Endothelial cell of umbilical vein (primary cell): ENCODE data around the gene SELPLG. TPM values are rescaled to one million over a fixed set of nuclear protein-coding genes. Genes with fewer than 3 reads are reported as not detected.

Experiments
- BruUV-seq: library from RNA; stranded (reverse); fragments of 400-500 nt; replicated peaks from 2 replicates; lab custom pipeline; 2021; lab: Mats Ljungman, UMichigan
- CTCF ChIA-PET: fragments of 300-600, 350-600 bp; sonication (Branson Sonifier 250); formaldehyde crosslinking; loops from one replicate; lab custom pipeline; 2021; ENCODE audit warnings: antibody characterized with exemption, inconsistent platforms; lab: Charles Lee
- POLR2A ChIA-PET: fragments of 300-600, 350-600 bp; sonication (Branson Sonifier 250); formaldehyde crosslinking; loops from one replicate; lab custom pipeline; 2021; ENCODE audit warnings: antibody characterized with exemption, inconsistent platforms; lab: Charles Lee
- DNase-seq: peaks from one replicate; pipeline ENCODE4 v3.0.0-alpha.2; 2011; ENCODE audit warnings: low read depth, low spot score
- FAIRE-seq: peaks from 2 replicates; lab custom pipeline; 2011; peaks lifted over from hg19 to GRCh38; lab: Jason Lieb, UNC
- H2AFZ ChIP-seq: 2 replicates; pipeline ENCODE4 v1.6.0; 2012; ENCODE audit warnings: low read depth, low read length, control low read depth, inconsistent platforms
- H3K27ac ChIP-seq: 2 replicates; pipeline ENCODE4 v1.5.1; 2011; ENCODE audit warnings: low read depth, mild to moderate bottlenecking, control low read depth, low read length, moderate library complexity; ENCODE audit not compliant: insufficient read depth
- H3K27me3 ChIP-seq, 2 experiments: 2 replicates each; pipeline versions ENCODE4 v1.6.0 to v1.6.1; 2011; ENCODE audit warnings: low read length in 2 of 2, mixed read lengths in 1 of 2; ENCODE audit not compliant: control insufficient read depth in 2 of 2, insufficient read depth in 2 of 2
- H3K36me3 ChIP-seq, 2 experiments: 2 replicates in 1 of 2; 3 replicates in 1 of 2; pipeline ENCODE4 v1.5.1; 2011; ENCODE audit warnings: low read length in 2 of 2, mild to moderate bottlenecking in 1 of 2, moderate library complexity in 1 of 2; ENCODE audit not compliant: control insufficient read depth in 2 of 2, insufficient read depth in 2 of 2; ENCODE audit errors: extremely low read depth in 1 of 2
- H3K4me1 ChIP-seq: 3 replicates; pipeline ENCODE4 v1.5.1; 2011; ENCODE audit warnings: mild to moderate bottlenecking, low read length; ENCODE audit not compliant: control insufficient read depth, insufficient read depth; ENCODE audit errors: extremely low read depth
- H3K4me2 ChIP-seq: 2 replicates; pipeline ENCODE4 v1.6.1; 2011; ENCODE audit warnings: low read length, control low read depth, mixed read lengths; ENCODE audit not compliant: insufficient read depth
- H3K4me3 ChIP-seq, 3 experiments: fragments of 200-600 bp in 1 of 3; sonication (generic), shearing (Covaris generic) in 1 of 3; replicated peaks in 1 of 3; 2 replicates each; pipeline ENCODE4 v1.5.1; 2011 to 2016; ENCODE audit warnings: control low read depth in 3 of 3, low read length in 3 of 3, mild to moderate bottlenecking in 2 of 3, inconsistent platforms in 1 of 3, low read depth in 1 of 3, moderate library complexity in 1 of 3; ENCODE audit not compliant: insufficient read depth in 1 of 3
- H3K79me2 ChIP-seq: 2 replicates; pipeline ENCODE4 v1.6.0; 2012; ENCODE audit warnings: low read length, inconsistent platforms; ENCODE audit not compliant: control insufficient read depth, insufficient read depth
- H3K9ac ChIP-seq: replicated peaks from 2 replicates; pipeline ENCODE3; 2011; ENCODE audit warnings: low read length, control low read depth; ENCODE audit not compliant: insufficient read depth; ENCODE audit errors: extremely low read depth
- H3K9me1 ChIP-seq: replicated peaks from 3 replicates; pipeline ENCODE4 v1.6.0; 2011; ENCODE audit warnings: mild to moderate bottlenecking, low read length; ENCODE audit not compliant: control insufficient read depth, insufficient read depth; ENCODE audit errors: extremely low read depth
- H3K9me3 ChIP-seq: replicated peaks from 2 replicates; pipeline ENCODE4 v1.5.1; 2012; ENCODE audit warnings: low read length, inconsistent platforms; ENCODE audit not compliant: control insufficient read depth, insufficient read depth
- H4K20me1 ChIP-seq: replicated peaks from 2 replicates; pipeline ENCODE3; 2011; ENCODE audit warnings: mild to moderate bottlenecking, low read length; ENCODE audit not compliant: control insufficient read depth, insufficient read depth; ENCODE audit errors: extremely low read depth
- EZH2 ChIP-seq: IDR thresholded peaks from 2 replicates; pipeline ENCODE4 v1.6.1; 2012; ENCODE audit warnings: borderline replicate concordance, low read depth, mild to moderate bottlenecking, moderate library complexity, low read length, inconsistent platforms; ENCODE audit not compliant: severe bottlenecking
- FOS ChIP-seq: IDR thresholded peaks from 2 replicates; pipeline ENCODE4 v1.6.1; 2011; ENCODE audit warnings: mild to moderate bottlenecking, low read length, moderate library complexity, borderline replicate concordance; ENCODE audit not compliant: insufficient read depth
- GATA2 ChIP-seq: IDR thresholded peaks from 2 replicates; pipeline ENCODE4 v1.7.0; 2011; ENCODE audit warnings: low read depth, mild to moderate bottlenecking, moderate library complexity, mixed read lengths, low read length; ENCODE audit not compliant: insufficient read length, insufficient read depth
- JUN ChIP-seq: IDR thresholded peaks from 2 replicates; pipeline ENCODE4 v1.6.1; 2011; ENCODE audit warnings: borderline replicate concordance, low read depth; ENCODE audit not compliant: insufficient read length, insufficient read depth
- MYC ChIP-seq: IDR thresholded peaks from one replicate; pipeline ENCODE4 v1.6.1; 2011; ENCODE audit warnings: mild to moderate bottlenecking, low read depth, low read length
- POLR2A ChIP-seq: IDR thresholded peaks from 2 replicates; pipeline ENCODE4 v1.6.1; 2012; ENCODE audit warnings: low read depth, mild to moderate bottlenecking, control low read depth, low read length
- POLR2AphosphoS5 ChIP-seq: IDR thresholded peaks from 2 replicates; pipeline ENCODE4 v1.6.1; 2012; ENCODE audit warnings: low read depth, mild to moderate bottlenecking, control low read depth, low read length, moderate library complexity; ENCODE audit not compliant: insufficient read depth
- dilution Hi-C: fragments of 300-500 bp; cut with MboI; formaldehyde crosslinking; loops from one replicate; pipeline ENCODE4 v1.15.0; 2019; ENCODE audit warnings: low sequenced_read_pairs; ENCODE audit not compliant: extremely low pct_ligation_motif_present
- intact Hi-C: fragments of 100-400 bp; cut with micrococcal nuclease; formaldehyde crosslinking; loops from one replicate; pipeline ENCODE4 v1.10.0; 2022
- polyA plus RNA-seq, 4 experiments: library from polyadenylated mRNA; depleted of rRNA in 3 of 4; stranded (reverse) in 3 of 4; unstranded in 1 of 4; fragments of >200 nt; gene quantifications; 2 replicates each; pipeline versions ENCODE4 v1.2.1 to v1.2.3, GENCODE V29; 2011 to 2012; ENCODE audit warnings: missing spikeins in 1 of 4
- total RNA-seq: library from RNA; stranded (reverse); gene quantifications from 2 replicates; pipeline ENCODE4 v1.2.3, GENCODE V29; 2021
- TF ChIP-seq, protein P1 (sequence below), 2 donors: IDR thresholded peaks; 1 replicate in 1 of 2; 2 replicates in 1 of 2; pipeline ENCODE4 v1.5.1; 2011; ENCODE audit warnings: low read length in 2 of 2, mild to moderate bottlenecking in 2 of 2, moderate library complexity in 2 of 2, control low read depth in 1 of 2, inconsistent platforms in 1 of 2, low read depth in 1 of 2; ENCODE audit not compliant: insufficient read depth in 1 of 2; ENCODE audit errors: extremely low read depth in 1 of 2
- TF ChIP-seq, protein P2 (sequence below): IDR thresholded peaks from 2 replicates; pipeline ENCODE4 v1.6.1; 2011; ENCODE audit not compliant: insufficient read depth, insufficient read length

The SELPLG gene
- total and polyA plus RNA-seq, 2 donors (not counting 3 experiments of a cell fraction or from before 2014, with no cell fraction given), result 1.0 to 1.2 TPM

DNA sequence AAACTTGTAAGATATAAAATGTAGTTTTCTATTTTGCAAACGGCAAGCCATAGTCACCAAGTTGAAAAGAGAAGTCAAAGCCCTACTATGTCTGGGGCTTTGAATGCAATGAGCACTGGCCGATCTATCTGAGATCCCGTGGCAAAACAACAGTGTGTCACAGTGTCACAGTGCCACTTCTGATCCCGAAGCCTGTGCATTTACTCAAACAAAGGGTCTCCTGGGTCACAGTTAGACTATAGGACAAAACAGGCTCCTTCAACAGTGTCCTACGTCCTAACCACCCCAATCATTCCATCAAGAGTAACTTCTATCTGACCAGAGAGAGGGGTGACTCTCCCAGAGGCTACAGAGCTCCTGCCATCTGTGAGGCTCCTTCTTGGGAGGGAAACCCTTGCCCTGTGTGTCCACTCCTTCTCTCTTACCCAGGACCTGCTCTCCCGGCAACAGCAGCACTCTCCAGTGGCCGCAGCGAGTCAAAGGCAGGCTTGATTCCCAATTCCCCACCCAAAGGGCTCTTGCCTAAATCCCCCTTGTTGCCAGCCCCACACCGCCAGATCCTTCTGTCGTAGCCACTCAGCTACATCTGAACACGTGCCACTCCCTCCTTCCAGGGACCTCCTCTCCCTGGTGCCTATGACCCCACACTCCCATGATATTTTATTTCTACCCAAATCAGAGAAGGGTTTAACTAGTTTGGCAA is 14.0 kb upstream of the SELPLG start:
- H3K36me3 ChIP-seq, result peaks cover 9 to 19% of the 10 kb centered on the region in 2 experiments
- no peak overlapping the region for H3K9ac ChIP-seq
- dilution Hi-C loops, result no loop called here
- DNase-seq (no peak), FAIRE-seq (no peak)
- intact Hi-C loops, result loop anchor here (5.0 kb wide), 1 partner anchor 205 kb away; no protein-coding TSS in a partner anchor
- H3K9me1 ChIP-seq, result no peaks in the 10 kb centered on the region
- H3K4me2 ChIP-seq, result no peak overlapping the region
- H4K20me1 ChIP-seq, result no peaks in the 10 kb centered on the region
- no peaks in the 10 kb centered on the region for H3K9me3 ChIP-seq
- H3K79me2 ChIP-seq, result no peaks in the 10 kb centered on the region
- H3K4me3 ChIP-seq, result no peak overlapping the region
- ChIA-PET POLR2A (no interaction called here), CTCF (interaction anchor here (1.0 to 3.6 kb wide), 5 partner anchors 9 to 303 kb away, joined by 3 to 26 read pairs (median 4); no protein-coding TSS in a partner anchor)
- H3K27ac ChIP-seq, result no peak overlapping the region
- no peaks in the 10 kb centered on the region for H3K27me3 ChIP-seq
- TF ChIP-seq POLR2A (no peak), FOS (no peak), POLR2AphosphoS5 (no peak), EZH2 (no peak), JUN (no peak), MYC (no peak), GATA2 (no peak)
- TF ChIP-seq, protein P1, sequence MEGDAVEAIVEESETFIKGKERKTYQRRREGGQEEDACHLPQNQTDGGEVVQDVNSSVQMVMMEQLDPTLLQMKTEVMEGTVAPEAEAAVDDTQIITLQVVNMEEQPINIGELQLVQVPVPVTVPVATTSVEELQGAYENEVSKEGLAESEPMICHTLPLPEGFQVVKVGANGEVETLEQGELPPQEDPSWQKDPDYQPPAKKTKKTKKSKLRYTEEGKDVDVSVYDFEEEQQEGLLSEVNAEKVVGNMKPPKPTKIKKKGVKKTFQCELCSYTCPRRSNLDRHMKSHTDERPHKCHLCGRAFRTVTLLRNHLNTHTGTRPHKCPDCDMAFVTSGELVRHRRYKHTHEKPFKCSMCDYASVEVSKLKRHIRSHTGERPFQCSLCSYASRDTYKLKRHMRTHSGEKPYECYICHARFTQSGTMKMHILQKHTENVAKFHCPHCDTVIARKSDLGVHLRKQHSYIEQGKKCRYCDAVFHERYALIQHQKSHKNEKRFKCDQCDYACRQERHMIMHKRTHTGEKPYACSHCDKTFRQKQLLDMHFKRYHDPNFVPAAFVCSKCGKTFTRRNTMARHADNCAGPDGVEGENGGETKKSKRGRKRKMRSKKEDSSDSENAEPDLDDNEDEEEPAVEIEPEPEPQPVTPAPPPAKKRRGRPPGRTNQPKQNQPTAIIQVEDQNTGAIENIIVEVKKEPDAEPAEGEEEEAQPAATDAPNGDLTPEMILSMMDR (IDR thresholded peaks at IDR 0.05; ENCODE audit: extremely low read depth in 1 of 2, insufficient read depth in 1 of 2, low read depth in 1 of 2, low read length in 2 of 2), result no peak
- TF ChIP-seq, protein P2, sequence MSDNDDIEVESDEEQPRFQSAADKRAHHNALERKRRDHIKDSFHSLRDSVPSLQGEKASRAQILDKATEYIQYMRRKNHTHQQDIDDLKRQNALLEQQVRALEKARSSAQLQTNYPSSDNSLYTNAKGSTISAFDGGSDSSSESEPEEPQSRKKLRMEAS, result no peak
- no TSS peak for BruUV-seq
- H2AFZ ChIP-seq, result no peak overlapping the region
- H3K4me1 ChIP-seq, result peaks cover 62% of the 10 kb centered on the region
